T follicular helper cell (primary cell): ENCODE data around the gene TARP.
"Not testable (repeated sequence)": the region's sequence is repeated elsewhere in the genome, so short reads cannot be mapped to it uniquely, and the experiment has no call there.

Source experiments
- DNase-seq: peaks from one replicate; pipeline ENCODE4 v3.0.0-alpha.2; 2020; ENCODE audit warnings: low read depth

TARP gene

GRCh38 chr7:38299275-38299931 lies 26.0 kb upstream of the TARP start:
- DNase-seq = no peak

DNA sequence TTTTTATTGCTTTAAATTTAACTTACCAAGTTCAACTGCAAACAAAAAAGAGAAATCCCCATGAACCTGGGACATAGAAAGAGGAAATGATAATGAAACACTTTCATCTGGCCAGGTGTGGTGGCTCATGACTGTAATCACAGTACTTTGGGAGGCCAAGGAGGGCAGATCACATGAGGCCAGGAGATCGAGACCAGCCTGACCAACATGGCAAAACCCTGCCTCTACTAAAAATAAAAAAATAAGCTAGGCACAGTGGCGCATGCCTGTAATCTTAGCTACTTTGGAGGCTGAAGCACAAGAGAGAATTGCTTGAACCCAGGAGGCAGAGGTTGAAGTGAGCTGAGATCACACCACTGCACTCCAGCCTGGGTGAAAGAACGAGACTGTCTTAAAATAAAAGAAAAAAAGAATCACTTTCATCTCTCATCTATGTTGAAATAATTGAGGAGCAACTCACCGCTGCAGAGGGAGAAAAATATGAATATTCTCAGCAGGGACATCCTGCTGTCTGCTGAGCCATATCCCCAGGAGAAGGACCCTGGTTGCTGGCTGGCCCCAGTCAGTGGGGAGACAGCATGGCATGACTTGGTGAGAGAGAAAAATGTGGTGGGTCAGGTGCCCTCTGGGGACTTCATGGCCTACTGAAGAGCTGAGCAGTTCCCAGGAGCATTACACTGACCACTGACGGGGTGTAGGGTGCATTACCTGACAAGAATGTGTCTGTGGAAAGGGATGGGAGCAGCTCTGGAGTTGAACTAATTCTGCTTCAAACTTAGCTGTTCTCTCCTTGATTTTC lies 22.8 kb upstream of the TARP start:
- DNase-seq = no peak

DNA sequence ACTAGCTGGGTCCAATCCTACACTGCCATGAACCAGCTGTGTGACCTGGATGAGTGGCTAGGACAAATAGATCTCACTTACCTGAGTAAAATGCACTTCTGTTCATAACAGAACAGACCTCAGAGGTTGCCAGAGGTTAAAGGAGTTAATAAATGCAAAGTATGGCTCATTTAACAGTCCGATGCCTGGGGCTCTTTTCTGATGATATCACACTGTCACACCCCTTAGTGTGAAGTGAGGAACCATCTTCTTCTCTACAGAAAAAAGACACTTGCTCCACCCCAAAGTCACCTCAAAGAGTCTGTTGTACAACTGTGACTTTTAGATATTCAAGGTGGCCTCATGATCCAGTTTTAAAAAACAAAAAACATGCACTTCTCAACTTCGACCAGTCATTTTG lies 21.5 kb upstream of the TARP start:
- DNase-seq = no peak

- DNase-seq = no peak
These were observed 19.0 kb upstream of the TARP start for GRCh38 chr7:38292442-38292841.

DNA sequence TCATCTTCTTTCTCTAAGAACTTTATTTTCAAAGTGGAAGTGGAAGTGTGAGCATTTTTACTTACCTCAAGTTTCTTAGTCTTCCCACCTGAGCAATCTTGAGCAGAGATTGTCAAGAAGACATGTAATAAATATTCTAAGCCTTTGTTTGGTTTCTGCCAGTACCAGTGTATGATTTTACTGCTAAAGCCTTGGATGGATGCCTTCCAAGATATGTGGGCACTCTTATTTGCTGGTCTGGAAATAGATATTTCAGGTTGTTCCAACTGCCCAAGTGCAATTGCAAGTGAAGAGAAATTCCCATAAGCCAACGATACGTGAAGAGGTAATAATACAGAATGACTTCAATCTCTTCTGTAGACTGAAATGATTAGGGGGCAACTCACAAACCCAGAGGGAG lies 18.2 kb upstream of the TARP start:
- no peak for DNase-seq

DNA sequence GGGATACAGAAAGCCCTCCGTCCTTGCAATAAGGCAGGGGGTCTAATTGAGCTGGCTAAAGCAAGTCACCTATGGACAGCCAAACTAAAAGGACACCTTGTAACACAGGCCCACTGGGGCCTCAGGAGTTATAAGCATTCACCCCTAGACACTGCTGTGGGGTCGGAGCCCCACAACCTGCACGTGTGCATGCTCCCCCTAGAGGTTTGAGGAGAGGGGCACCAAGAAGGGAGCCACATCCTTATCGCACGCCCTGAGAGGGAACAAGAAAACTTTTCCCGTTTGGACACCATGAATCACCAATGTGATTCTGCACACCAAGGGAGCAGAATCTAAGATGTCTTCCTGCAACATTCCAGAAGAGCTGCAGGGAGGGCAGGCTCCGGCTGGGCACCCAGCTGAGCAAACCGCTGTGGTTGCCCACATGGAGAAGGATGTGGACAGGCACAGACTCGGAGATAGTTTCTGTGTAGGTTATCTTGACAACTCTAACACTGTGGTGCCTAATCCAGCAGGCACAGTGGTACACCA lies 17.7 kb upstream of the TARP start:
- DNase-seq = no peak

DNA sequence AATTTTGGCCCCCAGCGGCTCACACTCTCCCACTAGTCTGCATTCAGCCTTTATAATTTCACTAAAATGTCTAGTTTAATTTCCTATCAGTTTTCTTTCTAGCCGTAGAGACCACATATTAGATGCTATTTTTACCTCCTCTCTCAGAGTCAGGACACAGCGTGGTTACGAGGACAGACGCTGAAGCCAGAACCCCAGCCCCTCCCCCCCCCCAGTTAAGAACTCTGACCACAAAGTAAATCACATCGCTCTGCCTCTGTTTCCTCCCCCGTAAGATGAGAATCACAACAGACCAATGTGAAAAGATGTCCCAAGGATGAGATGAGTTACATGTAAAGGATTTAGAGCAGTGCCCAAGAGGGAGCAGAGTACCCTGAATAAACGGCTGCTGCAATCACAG lies 11.1 kb upstream of the TARP start:
- no peak for DNase-seq

DNA sequence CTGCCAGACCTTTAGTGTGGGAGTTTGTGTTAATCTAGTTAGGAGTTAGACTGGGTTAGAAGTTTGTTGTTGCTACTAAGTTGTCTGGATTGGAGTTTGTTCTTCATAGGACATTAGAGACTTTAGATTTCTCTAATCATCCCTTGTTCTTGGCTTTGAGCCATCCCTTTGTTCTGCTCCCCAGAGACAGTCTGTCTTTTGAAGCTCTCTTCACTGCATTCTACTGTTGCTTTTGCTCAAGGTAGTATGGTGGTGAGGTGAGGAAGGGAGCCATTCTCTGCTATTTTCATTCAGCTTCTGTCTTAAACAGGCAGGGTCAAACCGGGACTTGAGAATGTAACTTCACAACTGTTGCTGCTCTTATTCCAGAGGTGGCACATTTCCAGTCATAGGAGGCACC lies 10.4 kb upstream of the TARP start:
- no peak for DNase-seq

GRCh38 chr7:38283107-38283506 lies 9.7 kb upstream of the TARP start:
- DNase-seq = no peak

DNA sequence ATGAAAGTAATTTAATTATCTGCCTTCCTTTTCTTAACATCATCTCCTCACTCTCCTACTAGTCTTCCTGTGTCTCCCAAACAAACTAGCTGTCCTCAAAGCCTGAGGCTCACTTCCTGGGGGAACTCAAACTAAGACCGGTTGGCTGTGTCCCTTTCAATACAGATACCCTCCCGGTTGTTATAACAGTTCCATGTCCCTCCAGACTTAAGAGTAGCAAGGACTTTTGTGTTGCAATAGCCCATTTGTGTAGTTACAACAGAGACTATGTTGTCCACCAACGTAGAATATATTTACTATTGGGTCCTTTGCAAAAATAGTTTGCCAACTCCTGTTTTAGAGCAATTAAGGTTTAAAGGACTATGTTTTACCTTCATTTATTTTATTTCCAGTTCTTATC lies 8.6 kb upstream of the TARP start:
- no peak for DNase-seq

DNA sequence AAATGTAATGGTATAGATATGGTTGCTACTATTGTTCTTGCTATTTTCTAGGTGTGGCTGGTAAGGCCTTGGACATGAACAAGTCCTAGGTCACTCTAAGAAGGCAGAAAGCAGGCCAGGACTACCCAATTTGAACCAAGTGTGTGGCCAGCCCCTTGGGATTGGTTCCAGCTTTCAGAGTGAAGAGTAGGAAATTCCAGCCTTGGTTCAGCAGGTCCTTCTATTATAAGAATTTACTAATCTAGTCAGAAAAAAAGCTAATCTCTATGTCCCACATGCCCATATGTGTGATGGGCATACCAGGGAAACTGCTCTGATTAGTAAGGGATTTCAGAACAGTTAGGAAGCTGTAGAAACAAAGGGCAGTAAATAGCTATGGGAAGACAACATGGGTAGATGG lies 7.8 kb upstream of the TARP start:
- no peak for DNase-seq

- DNase-seq = no peak
These were observed 7.3 kb upstream of the TARP start for GRCh38 chr7:38280707-38281106.

GRCh38 chr7:38280000-38280399 lies 6.6 kb upstream of the TARP start:
- DNase-seq = no peak

- DNase-seq = no peak
These were observed 2.9 kb upstream of the TARP start for GRCh38 chr7:38276096-38276877.

- no peak for DNase-seq
These were observed 1.6 kb upstream of the TARP start for GRCh38 chr7:38274927-38275620.

DNA sequence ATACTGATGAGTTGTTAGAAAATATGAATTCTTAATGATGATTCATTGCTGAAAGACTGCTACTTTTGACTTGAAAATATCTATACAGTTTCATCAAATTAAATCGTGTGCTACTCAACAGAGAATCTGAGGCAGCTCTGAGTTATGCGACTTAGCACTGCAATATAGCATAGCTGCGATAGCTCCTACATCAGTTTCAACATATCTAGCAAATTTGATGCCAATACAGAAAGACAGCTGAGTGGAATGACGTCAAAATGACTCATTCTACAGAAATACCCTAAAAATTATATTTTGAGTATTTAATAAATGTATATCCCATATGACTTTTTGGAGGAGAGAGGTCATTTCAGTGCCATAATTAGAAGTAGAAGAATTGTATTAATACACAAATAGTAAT lies 1.1 kb upstream of the TARP start:
- no peak for DNase-seq

- DNase-seq = not testable (repeated sequence)
These were observed 3.0 kb downstream of the TARP start for GRCh38 chr7:38270405-38270804.

- DNase-seq = not testable (repeated sequence)
These were observed 3.6 kb downstream of the TARP start for GRCh38 chr7:38269704-38270346.

DNA sequence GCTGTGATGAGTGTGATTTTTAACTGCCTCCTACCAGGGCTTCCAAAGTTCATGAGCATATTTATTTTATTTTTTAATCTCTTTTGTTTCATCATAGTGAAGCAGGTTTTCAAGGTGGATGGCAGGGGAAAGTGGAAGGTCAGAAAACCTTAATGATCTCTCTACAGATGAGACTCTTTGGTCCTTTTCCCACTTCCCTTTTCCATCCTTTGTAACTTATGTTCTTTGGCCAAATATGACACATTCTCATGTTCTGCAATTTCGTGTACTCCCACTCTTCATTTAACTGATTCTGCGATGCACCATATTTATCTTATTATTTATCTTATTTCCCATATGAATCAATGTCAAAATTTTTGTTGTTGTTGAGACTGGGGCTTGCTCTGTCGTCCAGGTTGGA lies 7.5 kb downstream of the TARP start:
- DNase-seq = not testable (repeated sequence)

DNA sequence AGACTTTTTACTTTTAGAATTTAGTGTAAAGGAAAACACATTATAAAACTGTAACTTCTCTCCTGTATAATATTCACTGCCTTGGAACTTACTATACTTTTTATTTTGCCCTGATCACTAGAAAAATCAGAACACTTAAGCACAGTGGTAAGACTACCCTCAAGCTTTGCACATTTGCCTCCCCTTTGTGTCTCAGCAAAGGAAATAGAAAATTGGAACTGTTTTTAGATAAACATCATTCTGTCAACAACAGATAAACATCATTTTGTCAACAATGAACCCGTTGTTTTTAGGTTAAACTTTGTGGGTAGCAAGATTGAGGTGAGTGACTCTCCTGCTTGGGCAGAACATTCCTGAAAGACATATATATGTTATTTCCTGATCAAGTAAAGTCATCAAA lies 8.8 kb downstream of the TARP start:
- not testable (repeated sequence) for DNase-seq

- DNase-seq = not testable (repeated sequence)
These were observed 10.2 kb downstream of the TARP start for GRCh38 chr7:38263274-38263673.

GRCh38 chr7:38262545-38262944 lies 10.9 kb downstream of the TARP start:
- no peak for DNase-seq
